Suprapubic skin (tissue), 4 donors: ENCODE data around the gene NEB. TPM values are rescaled to one million over a fixed set of nuclear protein-coding genes. Genes with fewer than 3 reads are reported as not detected.

Experiments used
- DNase-seq, 2 donors: peaks; one replicate each; pipeline ENCODE4 v3.0.0-alpha.2; 2019; ENCODE audit warnings: low spot score in 2 of 2
- H3K27ac ChIP-seq: fragments of 200-600 bp; sonication (generic); one replicate; pipeline ENCODE4 v1.5.1; 2019
- H3K27me3 ChIP-seq: fragments of 200-600 bp; sonication (generic); one replicate; pipeline ENCODE4 v1.5.1; 2019
- H3K36me3 ChIP-seq: fragments of 200-600 bp; sonication (generic); one replicate; pipeline ENCODE4 v1.5.1; 2019
- H3K4me1 ChIP-seq: fragments of 200-600 bp; sonication (generic); one replicate; pipeline ENCODE4 v1.5.1; 2019
- H3K4me3 ChIP-seq: fragments of 200-600 bp; sonication (generic); one replicate; pipeline ENCODE4 v1.5.1; 2019; ENCODE audit warnings: mild to moderate bottlenecking
- H3K9me3 ChIP-seq: fragments of 200-600 bp; sonication (generic); one replicate; pipeline ENCODE4 v1.5.1; 2019
- CTCF ChIP-seq, 2 donors: fragments of 200-600 bp in 1 of 2; fragments of 450-650 bp in 1 of 2; sonication (generic) in 1 of 2; IDR thresholded peaks; one replicate each; pipeline ENCODE4 v1.5.1; 2016 to 2019; ENCODE audit warnings: antibody characterized with exemption in 2 of 2, mild to moderate bottlenecking in 1 of 2, moderate library complexity in 1 of 2
- EP300 ChIP-seq: sonication (generic); formaldehyde crosslinking; IDR thresholded peaks from one replicate; pipeline ENCODE4 v1.6.1; 2017; ENCODE audit warnings: antibody characterized with exemption
- POLR2A ChIP-seq, 2 donors: fragments of 450-650 bp; IDR thresholded peaks; one replicate each; pipeline ENCODE4 v1.6.1; 2017; ENCODE audit warnings: antibody characterized with exemption in 2 of 2, mild to moderate bottlenecking in 2 of 2, moderate library complexity in 2 of 2
- POLR2AphosphoS5 ChIP-seq, 3 donors: sonication (generic); formaldehyde crosslinking; IDR thresholded peaks; one replicate each; pipeline ENCODE4 v1.6.1; 2017; ENCODE audit warnings: antibody characterized with exemption in 3 of 3
- WGBS: methylation state at CpG from one replicate; pipeline ENCODE4 v1.1.5; 2018; 5-methylcytosine and 5-hydroxymethylcytosine counted together
- total RNA-seq, 4 donors: library from RNA; depleted of rRNA; stranded (reverse); fragments of >200 nt; gene quantifications; one replicate each; pipeline ENCODE4 v1.1.0, GENCODE V29; 2016

The NEB gene
- total RNA-seq, 4 donors from 2014 or later, result 5.4 to 19.1 (median 7.4) TPM

GRCh38 chr2:151762694-151763093 lies 28.4 kb upstream of the NEB start:
- Histone ChIP-seq H3K4me3 (no peak overlapping the region), H3K27me3 (no peaks in the 10 kb centered on the region), H3K27ac (no peak overlapping the region), H3K9me3 (no peaks in the 10 kb centered on the region), H3K36me3 (no peaks in the 10 kb centered on the region), H3K4me1 (no peaks in the 10 kb centered on the region)
- no peak for DNase-seq
- 59% methylated on average over 3 of the region's 3 CpGs for WGBS
- TF ChIP-seq CTCF (IDR thresholded peaks at IDR 0.05) (no peak), POLR2A (IDR thresholded peaks at IDR 0.05) (no peak), EP300 (no peak), POLR2AphosphoS5 (IDR thresholded peaks at IDR 0.05) (no peak)

DNA sequence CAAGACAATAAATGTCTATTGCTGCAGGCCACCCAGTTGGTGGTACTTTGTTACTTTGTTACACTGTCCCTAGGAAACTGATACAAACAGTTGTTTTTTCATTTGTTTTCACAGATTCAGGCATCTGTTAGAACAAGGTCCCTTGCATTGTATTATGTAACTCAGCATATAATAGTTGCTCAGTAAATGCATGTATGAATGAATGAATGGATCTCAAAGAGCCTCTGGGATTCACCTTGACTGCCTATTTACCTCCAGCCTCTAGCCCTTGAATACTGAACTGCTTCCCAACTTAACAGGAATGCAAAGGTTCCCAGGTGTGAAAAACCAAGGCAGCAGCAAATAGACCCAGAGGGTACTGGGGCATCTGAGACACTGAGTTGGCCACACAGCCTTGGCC lies 27.4 kb upstream of the NEB start:
- Histone ChIP-seq H3K4me3 (no peak overlapping the region), H3K4me1 (no peaks in the 10 kb centered on the region)
- no peak for TF ChIP-seq POLR2A (IDR thresholded peaks at IDR 0.05)
- no peak for TF ChIP-seq POLR2AphosphoS5 (IDR thresholded peaks at IDR 0.05)
- no peak for TF ChIP-seq CTCF (IDR thresholded peaks at IDR 0.05)
- no peak for TF ChIP-seq EP300

DNA sequence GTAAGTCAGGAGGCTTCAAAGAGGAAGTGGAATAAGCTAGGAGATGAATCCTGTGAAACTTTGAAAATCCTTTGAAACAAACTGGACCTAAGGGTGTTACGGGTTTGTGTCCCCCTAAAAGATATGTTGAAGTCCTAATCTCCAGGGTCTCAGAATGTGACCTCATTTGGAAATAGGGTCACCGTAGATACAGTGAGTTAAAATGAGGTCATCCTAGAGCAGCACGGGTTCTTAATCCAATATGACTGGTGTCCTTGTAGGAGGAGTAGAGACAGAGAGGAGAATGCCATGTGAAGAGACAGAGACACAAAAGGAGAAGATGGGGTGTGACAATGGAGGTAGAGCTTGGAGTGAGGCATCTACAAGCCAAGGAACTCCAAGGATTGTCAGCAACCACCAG lies 26.9 kb upstream of the NEB start:
- no peaks in the 10 kb centered on the region for H3K27me3 ChIP-seq
- 87% methylated on average over 3 of the region's 3 CpGs for WGBS
- H3K4me1 ChIP-seq, result no peaks in the 10 kb centered on the region
- H3K36me3 ChIP-seq, result no peaks in the 10 kb centered on the region
- TF ChIP-seq POLR2A (IDR thresholded peaks at IDR 0.05), result no peak
- no peak for TF ChIP-seq POLR2AphosphoS5 (IDR thresholded peaks at IDR 0.05)
- TF ChIP-seq EP300, result no peak
- no peak for TF ChIP-seq CTCF (IDR thresholded peaks at IDR 0.05)
- no peak overlapping the region for H3K27ac ChIP-seq
- H3K9me3 ChIP-seq, result no peaks in the 10 kb centered on the region
- H3K4me3 ChIP-seq, result no peak overlapping the region
- no peak for DNase-seq

More for the DNA sequence above, 27.4 kb upstream of the NEB start:
- H3K36me3 ChIP-seq, result no peaks in the 10 kb centered on the region
- no peaks in the 10 kb centered on the region for H3K9me3 ChIP-seq
- DNase-seq, result no peak
- H3K27me3 ChIP-seq, result no peaks in the 10 kb centered on the region
- no peak overlapping the region for H3K27ac ChIP-seq

DNA sequence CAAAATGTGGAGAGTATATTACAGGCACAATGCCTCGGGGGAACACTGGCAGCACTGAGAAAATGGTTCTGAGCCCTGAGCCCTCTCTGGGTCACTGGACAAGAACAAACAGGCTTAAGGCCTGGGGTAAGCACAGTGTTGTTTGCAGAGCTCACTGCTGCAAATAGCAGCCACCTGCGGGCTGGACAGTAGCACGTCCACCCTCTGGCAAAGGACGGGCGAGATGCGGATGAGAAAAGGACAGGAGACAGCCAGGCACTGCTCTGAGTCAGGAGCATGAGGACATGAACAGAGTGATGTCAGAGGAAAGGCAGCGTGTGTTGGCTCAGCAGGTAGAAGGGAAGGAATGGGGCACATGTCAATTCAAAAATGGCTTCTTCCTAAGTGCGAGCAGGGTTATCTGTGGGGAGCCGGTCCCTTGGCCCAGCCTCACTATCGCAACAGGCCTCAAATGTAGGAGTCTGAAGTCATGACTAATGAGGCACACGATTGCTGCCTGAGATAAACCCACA lies 25.9 kb upstream of the NEB start:
- Histone ChIP-seq H3K9me3 (no peaks in the 10 kb centered on the region), H3K27me3 (no peaks in the 10 kb centered on the region), H3K36me3 (no peaks in the 10 kb centered on the region), H3K4me3 (no peak overlapping the region), H3K27ac (no peak overlapping the region), H3K4me1 (no peaks in the 10 kb centered on the region)
- no peak for DNase-seq
- 88% methylated on average over 11 of the region's 11 CpGs for WGBS
- TF ChIP-seq EP300 (no peak), POLR2A (IDR thresholded peaks at IDR 0.05) (no peak), POLR2AphosphoS5 (IDR thresholded peaks at IDR 0.05) (no peak), CTCF (IDR thresholded peaks at IDR 0.05) (no peak)

- Histone ChIP-seq H3K36me3 (no peaks in the 10 kb centered on the region), H3K4me3 (no peak overlapping the region), H3K9me3 (no peaks in the 10 kb centered on the region), H3K4me1 (no peaks in the 10 kb centered on the region), H3K27ac (no peak overlapping the region), H3K27me3 (no peaks in the 10 kb centered on the region)
- no peak for DNase-seq
- 92% methylated on average over 3 of the region's 3 CpGs for WGBS
- no peak for TF ChIP-seq POLR2AphosphoS5 (IDR thresholded peaks at IDR 0.05)
- no peak for TF ChIP-seq POLR2A (IDR thresholded peaks at IDR 0.05)
- no peak for TF ChIP-seq CTCF (IDR thresholded peaks at IDR 0.05)
- TF ChIP-seq EP300, result no peak
Observed at GRCh38 chr2:151758744-151759143, 24.5 kb upstream of the NEB start.
